Activated naive CD8-positive, alpha-beta T cell treated with anti-CD3 and anti-CD28 coated beads, Interleukin-2, amount 10 ng/mL, durations not matched to agents 7 days and 5 days (primary cell): ENCODE results near the gene ATOSB. TPM values are rescaled to one million over a fixed set of nuclear protein-coding genes. Genes with fewer than 3 reads are reported as not detected.
A peak's percentile ranks its signal among the peaks of the same experiment; 100 is the strongest.

Experiments used
- ATAC-seq: fragments of 150-1000 bp; cut with Tn5 transposase; one replicate; pipeline ENCODE4 v1.10.0; 2021; ENCODE audit warnings: low read depth, moderate library complexity
- POLR2A ChIA-PET: fragments of 350-600 bp; sonication (Branson Sonifier 250); formaldehyde crosslinking; loops from one replicate; lab custom pipeline; 2021; ENCODE audit warnings: antibody characterized with exemption; lab: Charles Lee
- DNase-seq: peaks from one replicate; pipeline ENCODE4 v3.0.0; 2021
- H3K27ac Mint-ChIP-seq: one replicate; pipeline ENCODE4 v1.8.0; 2022; ENCODE audit warnings: mild to moderate bottlenecking, mixed read lengths
- H3K27me3 Mint-ChIP-seq: one replicate; pipeline ENCODE4 v1.8.0; 2022; ENCODE audit warnings: mild to moderate bottlenecking, moderate library complexity, mixed read lengths
- H3K36me3 Mint-ChIP-seq: one replicate; pipeline ENCODE4 v1.8.0; 2021; ENCODE audit warnings: mild to moderate bottlenecking, mixed read lengths
- H3K4me1 Mint-ChIP-seq: one replicate; pipeline ENCODE4 v1.8.0; 2021; ENCODE audit warnings: mixed read lengths
- H3K4me3 Mint-ChIP-seq: one replicate; pipeline ENCODE4 v1.8.0; 2022; ENCODE audit warnings: mild to moderate bottlenecking, moderate library complexity, mixed read lengths
- H3K9me3 Mint-ChIP-seq: one replicate; pipeline ENCODE4 v1.8.0; 2021; ENCODE audit warnings: mixed read lengths
- total RNA-seq, 2 experiments: library from RNA; stranded (reverse); gene quantifications; one replicate each; pipeline ENCODE4 v1.2.3, GENCODE V29; 2021

The ATOSB gene
- total RNA-seq, 2 experiments from 2014 or later: 12.0 to 16.6 TPM

- Mint-ChIP-seq H3K27ac (peak within 1 kb of the TSS; percentile 88), H3K4me3 (peak within 1 kb of the TSS; percentile 86), H3K36me3 (peaks cover 17% of the 10 kb centered on the region), H3K4me1 (peaks cover 29% of the 10 kb centered on the region), H3K9me3 (no peaks in the 10 kb centered on the region), H3K27me3 (no peaks in the 10 kb centered on the region)
- POLR2A ChIA-PET: interaction anchor here (1.2 to 8.5 kb wide), 6 partner anchors 13 to 24 kb away, joined by 3 to 64 read pairs (median 12); partner anchors contain the start of genes FANCG and VCP
- ATAC-seq: peak; percentile 92
- DNase-seq: peak; percentile 92
These were observed 19.4 kb downstream of the ATOSB start, which contains the start of gene PIGO for GRCh38 chr9:35096035-35096849. PIGO (minus strand) TSS chr9:35096591; CDS start chr9:35095565, 1,026 bp downstream.

DNA sequence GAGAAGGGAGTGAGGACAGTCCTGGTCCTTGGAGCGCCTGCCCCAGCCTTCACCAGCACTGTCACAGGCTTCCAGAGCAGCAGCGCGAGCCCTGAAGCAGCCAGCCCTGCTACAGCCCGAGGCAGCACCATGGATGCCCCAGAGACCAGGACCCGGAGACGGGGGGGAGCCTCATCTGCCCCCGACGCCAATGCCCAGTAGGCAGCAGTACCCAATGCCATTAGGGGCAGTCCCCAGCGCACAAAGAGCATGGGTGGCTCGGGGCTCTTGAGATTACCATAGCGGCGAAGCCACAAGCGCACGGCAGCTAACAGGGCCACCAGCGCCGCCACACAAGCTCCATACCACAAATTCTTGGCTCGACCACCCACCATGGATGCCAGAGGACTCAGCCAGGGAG, 24.1 kb downstream of the ATOSB start:
- no peak overlapping the region for H3K4me3 Mint-ChIP-seq
- H3K9me3 Mint-ChIP-seq: no peaks in the 10 kb centered on the region
- H3K4me1 Mint-ChIP-seq: peaks cover 15% of the 10 kb centered on the region
- peaks cover 9% of the 10 kb centered on the region for H3K36me3 Mint-ChIP-seq
- ATAC-seq (no peak), DNase-seq (no peak)
- no peak overlapping the region for H3K27ac Mint-ChIP-seq
- H3K27me3 Mint-ChIP-seq: no peaks in the 10 kb centered on the region
- POLR2A ChIA-PET: interaction anchor here (0.8 to 8.5 kb wide), 2 partner anchors 12 kb away, joined by 3 to 64 read pairs; partner anchors contain the start of genes FANCG and STOML2

- no peaks in the 10 kb centered on the region for H3K27me3 Mint-ChIP-seq
- H3K36me3 Mint-ChIP-seq: peaks cover 9% of the 10 kb centered on the region
- POLR2A ChIA-PET: no interaction called here
- ATAC-seq: no peak
- H3K9me3 Mint-ChIP-seq: no peaks in the 10 kb centered on the region
- H3K4me1 Mint-ChIP-seq: peaks cover under 1% of the 10 kb centered on the region
- no peak overlapping the region for H3K4me3 Mint-ChIP-seq
- no peak for DNase-seq
- no peak overlapping the region for H3K27ac Mint-ChIP-seq
These were observed 26.2 kb downstream of the ATOSB start for GRCh38 chr9:35089434-35089833.

- POLR2A ChIA-PET: interaction anchor here (0.8 kb wide), 1 partner anchor 13 kb away, joined by 3 read pairs; no protein-coding TSS in a partner anchor
- Mint-ChIP-seq H3K36me3 (peaks cover 4% of the 10 kb centered on the region), H3K4me3 (no peak overlapping the region), H3K27me3 (no peaks in the 10 kb centered on the region), H3K9me3 (no peaks in the 10 kb centered on the region), H3K4me1 (peaks cover under 1% of the 10 kb centered on the region), H3K27ac (no peak overlapping the region)
- no peak for ATAC-seq
- no peak for DNase-seq
These were observed 30.6 kb downstream of the ATOSB start for GRCh38 chr9:35085078-35085477.

GRCh38 chr9:35079426-35080341, 36.0 kb downstream of the ATOSB start, which contains the start of gene FANCG:
FANCG (minus strand) TSS chr9:35079942; CDS start chr9:35079524, 418 bp downstream.
- H3K36me3 Mint-ChIP-seq: peaks cover 15% of the 10 kb centered on the region
- POLR2A ChIA-PET: interaction anchor here (0.8 to 5.7 kb wide), 15 partner anchors 8 to 652 kb away, joined by 3 to 64 read pairs (median 6); partner anchors contain the start of genes ATOSB, CREB3, DNAJB5 and PIGO
- H3K4me1 Mint-ChIP-seq: peaks cover 22% of the 10 kb centered on the region
- peak within 1 kb of the TSS; percentile 98 for H3K4me3 Mint-ChIP-seq
- H3K27ac Mint-ChIP-seq: peak within 1 kb of the TSS; percentile 99
- no peaks in the 10 kb centered on the region for H3K27me3 Mint-ChIP-seq
- H3K9me3 Mint-ChIP-seq: no peaks in the 10 kb centered on the region
- peak; percentile 87 for DNase-seq
- ATAC-seq: peak; percentile 88

DNA sequence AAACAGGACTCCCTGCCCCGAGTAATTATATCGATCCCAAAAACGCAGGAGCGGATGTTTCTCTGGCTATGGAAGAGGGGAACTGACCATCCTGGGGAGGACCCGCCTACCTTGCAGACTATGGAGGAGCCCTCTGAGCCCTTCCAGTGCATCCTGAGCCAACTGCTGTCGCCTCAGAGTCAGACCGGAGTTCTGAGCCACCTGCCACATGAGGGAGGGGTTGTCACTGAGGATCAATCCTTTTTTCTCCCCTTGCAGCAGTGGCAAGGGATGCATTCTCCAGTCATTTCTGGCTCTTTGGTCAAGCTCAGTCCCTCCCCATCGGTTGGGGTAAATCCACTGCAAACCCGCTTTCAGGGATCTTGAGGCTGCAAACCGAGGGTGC, 36.6 kb downstream of the ATOSB start:
- Mint-ChIP-seq H3K27me3 (no peaks in the 10 kb centered on the region), H3K27ac (peak overlapping the region; percentile 99), H3K4me3 (peak overlapping the region; percentile 98), H3K4me1 (peaks cover 22% of the 10 kb centered on the region), H3K9me3 (no peaks in the 10 kb centered on the region), H3K36me3 (peaks cover 20% of the 10 kb centered on the region)
- POLR2A ChIA-PET: interaction anchor here (0.8 to 5.7 kb wide), 14 partner anchors 8 to 653 kb away, joined by 3 to 64 read pairs (median 9); partner anchors contain the start of genes ATOSB, CREB3, DNAJB5 and PIGO
- DNase-seq (no peak), ATAC-seq (no peak)

GRCh38 chr9:35078066-35078465, 37.6 kb downstream of the ATOSB start:
- H3K27me3 Mint-ChIP-seq: no peaks in the 10 kb centered on the region
- POLR2A ChIA-PET: interaction anchor here (4.3 to 5.7 kb wide), 2 partner anchors 16 to 25 kb away, joined by 34 to 64 read pairs; partner anchors contain the start of genes PIGO and STOML2
- ATAC-seq: no peak
- peak overlapping the region; percentile 98 for H3K4me3 Mint-ChIP-seq
- H3K27ac Mint-ChIP-seq: peak overlapping the region; percentile 99
- H3K36me3 Mint-ChIP-seq: peaks cover 20% of the 10 kb centered on the region
- peaks cover 22% of the 10 kb centered on the region for H3K4me1 Mint-ChIP-seq
- H3K9me3 Mint-ChIP-seq: no peaks in the 10 kb centered on the region
- DNase-seq: no peak

GRCh38 chr9:35076848-35077247, 38.8 kb downstream of the ATOSB start:
- Mint-ChIP-seq H3K4me1 (peaks cover 28% of the 10 kb centered on the region), H3K36me3 (peaks cover 25% of the 10 kb centered on the region), H3K27me3 (no peaks in the 10 kb centered on the region), H3K4me3 (no peak overlapping the region), H3K9me3 (no peaks in the 10 kb centered on the region), H3K27ac (no peak overlapping the region)
- POLR2A ChIA-PET: interaction anchor here (0.9 to 5.7 kb wide), 2 partner anchors 17 to 88 kb away, joined by 3 to 64 read pairs; partner anchors contain the start of gene PIGO
- ATAC-seq: no peak
- DNase-seq: no peak

DNA sequence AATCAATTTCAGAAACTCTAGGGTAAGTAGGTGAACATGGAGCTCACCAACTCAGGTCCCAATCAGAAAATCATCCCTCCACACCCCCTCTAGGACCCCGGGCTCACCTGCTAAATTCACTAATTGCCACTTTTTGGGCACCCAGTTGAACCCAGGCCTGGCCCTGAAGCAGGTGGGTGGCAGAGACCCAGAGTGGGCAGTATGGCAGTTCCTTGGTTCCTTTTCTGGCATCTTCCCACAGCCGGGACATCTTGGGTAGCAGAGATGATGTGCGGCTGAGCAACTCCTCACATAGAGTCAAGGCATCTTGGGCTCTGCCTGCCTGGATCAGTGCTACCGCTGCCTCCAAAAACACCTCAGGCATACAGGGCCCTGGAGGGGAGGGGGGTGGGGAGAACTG, 40.3 kb downstream of the ATOSB start:
- Mint-ChIP-seq H3K4me1 (peaks cover 33% of the 10 kb centered on the region), H3K27ac (no peak overlapping the region), H3K36me3 (peaks cover 32% of the 10 kb centered on the region), H3K4me3 (no peak overlapping the region), H3K27me3 (no peaks in the 10 kb centered on the region), H3K9me3 (no peaks in the 10 kb centered on the region)
- DNase-seq (no peak), ATAC-seq (no peak)
- POLR2A ChIA-PET: no interaction called here

DNA sequence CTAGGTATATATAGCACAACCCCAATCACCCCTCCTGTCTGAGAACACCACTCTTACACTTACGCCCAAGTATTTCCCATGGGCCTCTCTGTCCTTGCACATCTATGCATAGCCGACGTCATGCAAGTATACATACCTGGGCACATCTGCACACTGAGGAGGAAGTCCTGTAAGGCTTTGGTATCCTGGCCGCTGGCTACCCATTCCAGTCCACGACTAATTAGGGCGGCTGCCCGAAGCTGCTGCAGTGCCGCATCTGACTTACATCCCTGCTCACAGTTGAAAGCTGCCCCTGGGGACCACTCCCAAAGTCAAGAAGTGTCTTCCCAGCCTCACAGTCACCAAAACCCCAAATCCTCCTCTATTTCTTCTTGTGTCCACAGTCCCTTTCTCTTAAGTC, 40.9 kb downstream of the ATOSB start:
- peaks cover 34% of the 10 kb centered on the region for H3K4me1 Mint-ChIP-seq
- ATAC-seq: no peak
- H3K27ac Mint-ChIP-seq: no peak overlapping the region
- POLR2A ChIA-PET: no interaction called here
- H3K27me3 Mint-ChIP-seq: no peaks in the 10 kb centered on the region
- H3K9me3 Mint-ChIP-seq: no peaks in the 10 kb centered on the region
- no peak overlapping the region for H3K4me3 Mint-ChIP-seq
- peaks cover 36% of the 10 kb centered on the region for H3K36me3 Mint-ChIP-seq
- DNase-seq: no peak

GRCh38 chr9:35074141-35074540, 41.5 kb downstream of the ATOSB start:
- DNase-seq: no peak
- H3K4me1 Mint-ChIP-seq: peaks cover 35% of the 10 kb centered on the region
- POLR2A ChIA-PET: no interaction called here
- H3K4me3 Mint-ChIP-seq: no peak overlapping the region
- ATAC-seq: no peak
- no peaks in the 10 kb centered on the region for H3K9me3 Mint-ChIP-seq
- H3K27ac Mint-ChIP-seq: peak overlapping the region; percentile 12
- H3K36me3 Mint-ChIP-seq: peaks cover 36% of the 10 kb centered on the region
- H3K27me3 Mint-ChIP-seq: no peaks in the 10 kb centered on the region

DNA sequence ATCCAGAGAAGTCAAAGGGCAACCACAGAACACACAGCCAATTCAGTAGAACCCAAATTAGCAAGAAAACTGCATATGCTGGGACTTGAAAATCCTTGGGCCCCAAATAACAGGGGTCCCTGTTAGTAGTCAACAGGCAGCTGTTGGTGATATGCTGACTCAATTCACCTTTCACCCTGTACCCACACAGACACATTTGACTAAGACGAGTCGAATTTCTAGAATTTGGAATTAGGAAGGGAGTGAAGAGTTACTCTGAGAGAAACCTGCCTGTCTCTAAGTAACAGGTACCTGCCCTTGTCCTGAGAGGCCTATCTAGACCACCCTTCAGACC, 42.4 kb downstream of the ATOSB start:
- Mint-ChIP-seq H3K27ac (peak overlapping the region; percentile 93), H3K9me3 (no peaks in the 10 kb centered on the region), H3K4me1 (peaks cover 38% of the 10 kb centered on the region), H3K36me3 (peaks cover 38% of the 10 kb centered on the region), H3K4me3 (peak overlapping the region; percentile 93), H3K27me3 (no peaks in the 10 kb centered on the region)
- no peak for DNase-seq
- no peak for ATAC-seq
- POLR2A ChIA-PET: interaction anchor here (2.9 kb wide), 1 partner anchor 42 kb away, joined by 31 read pairs; the partner anchor contains the start of gene ATOSB
